ENCODE results near the gene R3HDM4.
"Not testable (repeated sequence)": the region's sequence is repeated elsewhere in the genome, so short reads cannot be mapped to it uniquely, and the experiment has no call there.

Gene R3HDM4

DNA sequence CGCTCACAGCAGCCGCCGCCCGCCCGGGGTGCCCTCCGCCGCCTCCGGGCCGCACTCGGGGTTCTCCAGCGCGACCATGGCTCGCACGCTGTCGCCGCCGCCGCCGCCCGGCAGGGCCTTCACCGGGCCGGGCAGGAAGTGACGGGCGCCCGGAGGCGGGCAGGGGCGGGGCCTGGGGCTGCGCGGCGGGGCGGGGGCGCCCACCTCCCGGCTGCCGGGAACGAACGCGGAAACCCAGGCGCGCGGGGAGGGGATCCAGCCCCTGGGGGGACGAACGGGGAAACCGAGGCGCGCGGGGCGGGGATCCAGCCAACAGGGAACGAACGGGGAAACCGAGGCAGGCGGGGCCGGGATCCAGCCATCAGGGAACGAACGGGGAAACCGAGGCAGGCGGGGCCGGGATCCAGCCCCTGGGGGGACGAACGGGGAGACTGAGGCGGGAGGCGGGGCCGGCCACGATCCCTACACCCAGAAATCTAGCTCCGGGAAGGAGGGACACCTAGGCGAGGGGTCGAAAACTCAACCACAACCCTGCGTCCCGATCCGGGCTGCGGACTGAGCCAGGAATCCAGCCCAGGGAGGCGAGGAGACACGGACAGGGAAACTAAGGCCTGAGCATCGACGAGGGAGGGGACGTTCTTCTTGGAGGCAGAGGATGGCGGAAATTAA, at the start of gene R3HDM4:
Gene R3HDM4 (minus strand): TSS at position 140 of the 669 bp plus-strand sequence. CDS start 62 bp downstream, at position 78.
- in situ Hi-C loops (cut with MboI; ENCODE audit: low pct_unique_long_range_greater_than_20kb, low sequenced_read_pairs): no loop called here
- DNase-seq: no peak

DNA sequence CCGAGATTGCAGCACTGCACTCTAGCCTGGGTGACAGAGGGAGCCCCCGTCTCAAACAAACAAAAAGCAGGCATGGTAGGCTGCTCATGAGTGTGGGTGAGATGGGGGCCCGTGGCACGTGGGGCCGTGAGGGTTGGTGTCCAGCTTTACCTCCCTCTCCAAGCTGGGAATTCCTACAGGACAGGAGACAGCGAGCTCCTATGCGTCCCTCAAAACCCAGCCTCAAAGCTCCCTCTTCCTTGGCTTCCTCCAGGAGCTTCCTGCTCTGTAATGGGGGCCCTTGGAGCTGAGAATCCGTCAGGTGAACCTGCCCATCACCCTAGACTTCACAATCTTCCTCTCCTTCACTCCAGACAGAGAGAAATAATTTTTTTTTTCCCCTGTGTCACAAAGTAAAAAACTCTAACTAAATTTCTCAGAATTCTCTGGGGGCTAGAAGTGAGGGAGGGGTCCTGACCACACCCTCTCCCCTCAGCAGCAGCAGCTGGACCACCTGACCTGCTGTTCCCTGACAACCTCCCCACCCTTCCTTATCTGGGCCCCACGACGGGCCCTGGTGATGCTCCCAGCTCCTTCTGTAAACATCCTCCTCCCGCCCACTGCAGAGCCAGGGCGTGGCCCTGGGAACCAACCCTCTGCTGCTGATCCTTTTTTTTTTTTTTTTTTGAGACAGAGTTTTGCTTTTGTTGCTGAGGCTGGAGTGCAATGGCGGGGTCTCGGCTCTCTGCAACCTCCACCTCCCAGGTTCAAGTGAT, 49.0 kb upstream of the R3HDM4 start:
- DNase-seq: no peak
- in situ Hi-C loops (cut with MboI; ENCODE audit: low pct_unique_long_range_greater_than_20kb, low sequenced_read_pairs): no loop called here

DNA sequence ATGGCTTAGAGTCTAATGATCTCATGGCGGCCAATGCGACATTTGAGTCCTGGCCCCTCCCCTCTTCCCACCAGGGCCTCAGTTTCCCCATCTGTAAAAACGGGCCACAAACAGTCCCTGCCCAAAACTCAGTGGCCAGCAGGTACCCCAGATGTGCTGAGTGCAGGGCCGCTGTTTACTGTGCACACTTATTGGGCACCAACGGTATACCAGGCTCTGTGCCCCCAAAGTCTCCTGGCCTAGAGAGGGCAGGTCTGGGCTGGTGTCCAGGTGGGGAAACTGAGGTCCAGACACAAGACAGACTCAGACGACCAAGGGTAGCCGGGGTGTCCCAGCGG, 47.6 kb upstream of the R3HDM4 start:
- no peak for DNase-seq
- in situ Hi-C loops (cut with MboI; ENCODE audit: low pct_unique_long_range_greater_than_20kb, low sequenced_read_pairs): no loop called here

DNA sequence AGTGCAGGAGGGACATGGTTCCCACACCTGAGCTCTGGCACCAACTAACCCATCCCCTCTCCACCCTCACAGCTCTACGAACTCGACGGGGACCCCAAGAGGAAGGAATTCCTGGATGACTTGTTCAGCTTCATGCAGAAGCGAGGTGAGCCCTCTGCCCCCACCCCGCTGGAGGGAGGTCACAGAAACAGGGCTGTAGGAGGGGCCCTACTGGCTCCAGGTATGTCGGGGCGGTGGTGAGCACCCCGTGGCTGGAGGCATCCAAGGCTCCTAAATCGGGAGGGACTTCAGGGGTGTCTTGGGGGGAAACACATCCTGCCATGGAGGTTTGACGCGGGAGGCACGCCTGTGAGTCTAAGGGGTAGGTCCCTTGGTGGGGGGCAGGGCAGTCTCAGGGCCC, 47.0 kb upstream of the R3HDM4 start:
- in situ Hi-C loops (cut with MboI; ENCODE audit: low pct_unique_long_range_greater_than_20kb, low sequenced_read_pairs): no loop called here
- DNase-seq: no peak

DNA sequence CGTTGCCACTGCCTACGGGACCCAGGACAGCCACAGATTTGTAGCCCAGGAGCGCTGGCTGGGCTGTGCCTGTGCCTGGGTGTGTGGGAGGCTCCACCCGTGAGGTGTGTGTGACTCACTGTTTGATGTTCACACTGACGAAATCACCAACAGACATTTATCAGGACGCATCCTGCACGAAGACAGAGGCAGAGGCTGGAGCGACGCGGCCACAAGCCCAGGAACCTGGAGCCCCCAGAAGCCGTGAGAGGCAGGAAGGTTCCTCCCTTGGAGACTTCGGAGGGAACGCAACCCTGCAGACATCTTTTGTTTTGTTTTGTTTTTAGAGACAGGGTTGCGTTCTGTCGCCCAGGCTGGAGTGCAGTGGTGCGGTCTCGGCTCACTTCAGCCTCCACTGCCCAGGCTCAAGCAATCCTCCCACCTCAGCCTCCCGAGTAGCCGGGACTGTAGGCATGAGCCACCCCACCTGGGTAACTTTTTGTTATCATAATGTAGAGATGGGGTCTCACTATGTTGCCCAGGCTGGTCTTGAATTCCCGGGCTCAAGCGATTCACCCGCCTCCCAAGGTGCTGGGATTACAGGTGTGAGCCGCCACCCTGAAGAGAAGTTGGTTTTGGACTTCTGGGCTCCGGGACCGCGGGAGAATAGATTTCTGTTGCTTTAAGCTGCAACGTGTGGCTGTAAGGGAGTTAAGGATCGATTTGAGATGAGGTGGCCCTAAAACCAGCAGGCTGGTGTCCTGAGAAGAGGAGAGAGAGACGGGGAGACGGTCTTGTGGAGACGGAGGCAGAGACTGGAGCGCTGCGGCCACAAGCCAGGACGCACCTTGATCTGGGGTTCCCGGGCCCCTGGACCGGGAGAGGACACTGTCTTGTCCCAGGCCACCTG, 46.2 kb upstream of the R3HDM4 start:
- DNase-seq: peak; percentile 30
- in situ Hi-C loops (cut with MboI; ENCODE audit: low pct_unique_long_range_greater_than_20kb, low sequenced_read_pairs): no loop called here

DNA sequence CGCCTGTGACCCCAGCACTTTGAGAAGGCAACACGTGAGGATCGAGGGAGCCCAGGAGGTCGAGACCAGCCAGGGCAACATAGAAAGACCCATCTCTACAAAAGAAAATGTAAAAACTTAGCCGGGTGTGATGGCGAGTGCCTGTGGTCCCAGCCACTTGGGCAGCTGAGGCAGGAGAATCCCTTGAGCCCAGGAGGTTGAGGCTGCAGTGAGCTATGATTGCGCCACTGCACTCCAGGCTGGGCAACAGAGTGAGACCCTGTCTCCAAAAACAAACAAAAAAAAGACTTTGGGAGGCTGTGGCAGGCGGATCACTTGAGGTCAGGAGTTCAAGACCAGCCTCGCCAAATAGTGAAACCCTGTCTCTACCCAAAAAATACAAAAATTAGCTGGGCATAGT, 44.6 kb upstream of the R3HDM4 start:
- in situ Hi-C loops (cut with MboI; ENCODE audit: low pct_unique_long_range_greater_than_20kb, low sequenced_read_pairs); DNase-seq: not testable (repeated sequence)

DNA sequence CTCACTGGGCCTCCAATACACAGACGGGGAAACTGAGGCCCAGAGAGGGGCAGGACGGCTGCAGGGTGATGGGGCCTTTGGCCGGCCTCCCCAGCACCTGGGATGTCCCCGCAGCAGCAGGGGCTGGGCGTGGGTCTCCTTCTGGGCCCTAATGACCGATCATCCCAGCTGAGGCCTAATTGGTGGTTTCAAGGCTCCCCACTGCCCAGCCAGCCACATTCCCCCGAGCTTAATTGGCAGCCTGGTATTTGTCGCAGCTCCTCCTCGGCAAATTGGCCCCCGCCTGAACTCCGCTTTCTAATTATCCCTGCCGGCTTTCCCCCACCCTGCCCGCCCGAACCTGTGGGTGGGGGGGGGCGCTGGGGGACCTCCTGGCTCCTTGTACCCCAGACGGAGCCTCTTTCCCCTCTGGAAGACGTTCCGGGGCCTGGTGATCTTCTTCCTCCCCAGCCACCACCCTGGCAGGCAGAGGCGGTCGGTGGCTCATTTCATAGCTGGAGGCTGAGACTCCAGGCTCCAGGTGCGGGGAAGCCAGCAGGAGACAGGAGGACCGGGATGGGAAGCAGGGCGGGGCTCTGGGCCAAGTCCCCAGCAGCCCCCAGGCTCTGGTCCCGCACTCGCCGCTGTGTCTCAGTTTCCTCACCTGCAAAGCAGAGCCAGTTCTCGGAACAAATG, 43.9 kb upstream of the R3HDM4 start:
- DNase-seq: no peak
- in situ Hi-C loops (cut with MboI; ENCODE audit: low pct_unique_long_range_greater_than_20kb, low sequenced_read_pairs): no loop called here

DNA sequence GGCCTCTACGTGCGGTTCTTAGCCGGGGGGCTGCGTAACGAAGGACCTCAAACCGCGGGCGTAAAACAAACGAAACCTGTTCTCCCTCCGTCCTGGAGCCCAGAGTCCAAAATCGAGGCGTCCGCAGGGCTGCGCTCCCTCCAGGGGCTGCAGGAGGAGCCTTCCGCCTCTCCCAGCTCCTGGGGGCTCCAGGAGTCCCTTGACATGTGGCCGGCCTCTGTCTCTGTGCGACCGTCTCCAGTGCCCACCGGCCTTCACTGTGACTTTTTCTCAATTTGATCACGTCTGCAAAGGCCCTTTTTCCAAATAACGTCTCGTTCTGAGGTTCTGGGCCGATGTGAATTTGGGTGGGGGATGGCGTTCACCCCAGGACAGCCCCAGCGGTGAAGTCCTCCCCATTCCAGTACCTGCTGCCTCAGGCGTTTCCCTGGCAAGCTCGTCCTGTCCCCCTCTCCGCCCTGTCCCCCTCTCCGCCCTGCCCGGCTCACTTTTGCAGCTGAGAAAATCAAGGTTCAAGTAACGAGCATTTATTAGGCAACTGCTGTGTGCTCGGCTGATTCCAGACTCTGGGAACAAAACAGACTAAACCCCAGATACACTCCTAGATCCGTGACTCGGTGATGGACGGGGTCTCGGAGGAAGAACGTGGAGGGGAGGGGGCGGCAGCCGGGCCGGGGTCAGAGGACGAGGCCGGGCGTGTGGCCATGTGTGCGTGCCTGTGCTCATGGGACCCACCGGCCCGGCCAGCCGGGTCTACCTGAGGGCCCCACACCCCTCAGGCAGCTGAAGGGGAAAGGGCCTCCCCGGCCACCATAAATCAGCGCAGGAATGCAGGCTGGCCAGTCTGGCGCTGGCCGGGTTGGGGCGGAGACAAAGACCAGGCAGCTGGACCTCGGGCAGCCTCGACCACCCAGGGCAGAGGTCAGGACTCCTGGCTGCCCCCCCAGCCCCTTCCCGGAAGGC, 43.1 kb upstream of the R3HDM4 start:
- in situ Hi-C loops (cut with MboI; ENCODE audit: low pct_unique_long_range_greater_than_20kb, low sequenced_read_pairs): no loop called here

DNA sequence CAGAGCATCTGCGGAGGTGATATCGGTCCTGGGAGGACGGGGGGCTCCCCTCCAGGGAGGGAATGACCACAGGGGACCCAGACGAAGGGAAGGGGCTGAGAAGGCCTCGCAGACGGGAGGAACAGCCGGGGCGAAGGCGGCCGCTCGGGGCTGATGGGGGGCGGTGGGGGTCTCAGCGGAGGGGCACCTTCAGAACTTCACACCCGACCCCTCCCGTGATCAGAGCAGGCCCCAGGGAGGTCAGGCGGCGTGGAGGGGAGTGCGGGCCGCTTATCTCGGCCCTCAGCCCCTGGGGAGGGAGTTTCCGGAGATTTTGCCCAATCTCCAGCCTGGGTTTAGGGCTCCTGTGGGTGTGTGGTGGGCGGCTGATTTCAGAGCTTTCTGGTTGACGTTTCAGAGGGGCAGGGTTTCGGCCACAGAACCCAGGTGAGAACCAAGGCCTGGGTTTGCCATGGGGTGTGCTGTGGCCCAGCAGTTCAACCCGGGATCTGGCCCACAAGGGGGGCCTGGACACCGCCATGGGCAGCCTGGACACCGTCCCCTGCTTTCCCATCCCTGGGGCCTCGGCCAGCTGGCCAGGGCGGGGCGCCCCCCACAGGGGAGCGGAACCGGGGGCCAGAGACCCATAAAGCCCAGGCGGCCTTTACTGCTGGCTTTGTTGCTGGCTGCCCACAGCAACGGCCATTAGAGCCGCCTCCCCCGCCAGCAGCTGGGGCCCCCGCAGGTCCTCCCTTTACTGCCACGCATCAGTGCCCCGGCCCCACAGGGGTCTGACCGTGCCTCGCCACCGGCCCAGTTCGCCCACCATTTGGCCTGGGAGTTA, 41.9 kb upstream of the R3HDM4 start:
- DNase-seq: no peak
- in situ Hi-C loops (cut with MboI; ENCODE audit: low pct_unique_long_range_greater_than_20kb, low sequenced_read_pairs): no loop called here

More for the DNA sequence above, 43.1 kb upstream of the R3HDM4 start:
- DNase-seq: no peak

DNA sequence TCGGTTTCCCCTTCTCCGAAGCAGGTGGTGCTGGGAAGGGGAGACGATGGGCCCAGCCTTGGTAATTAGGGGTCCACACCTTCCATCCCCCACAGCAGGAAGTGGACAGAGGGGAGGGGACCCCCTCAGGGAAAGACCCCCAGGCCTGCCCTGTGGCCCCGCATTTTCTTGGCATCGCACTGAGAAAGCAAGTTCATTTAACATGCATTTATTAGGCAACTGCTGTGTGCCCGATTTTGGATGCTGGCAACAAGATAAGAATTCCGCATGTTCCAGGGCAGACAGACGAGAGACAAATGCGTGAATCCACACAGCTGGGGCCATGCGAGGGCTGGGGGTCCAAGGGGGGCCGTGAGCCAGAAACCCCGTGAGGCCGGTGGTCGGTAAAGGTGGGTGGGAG, 41.3 kb upstream of the R3HDM4 start:
- no peak for DNase-seq
- in situ Hi-C loops (cut with MboI; ENCODE audit: low pct_unique_long_range_greater_than_20kb, low sequenced_read_pairs): no loop called here

DNA sequence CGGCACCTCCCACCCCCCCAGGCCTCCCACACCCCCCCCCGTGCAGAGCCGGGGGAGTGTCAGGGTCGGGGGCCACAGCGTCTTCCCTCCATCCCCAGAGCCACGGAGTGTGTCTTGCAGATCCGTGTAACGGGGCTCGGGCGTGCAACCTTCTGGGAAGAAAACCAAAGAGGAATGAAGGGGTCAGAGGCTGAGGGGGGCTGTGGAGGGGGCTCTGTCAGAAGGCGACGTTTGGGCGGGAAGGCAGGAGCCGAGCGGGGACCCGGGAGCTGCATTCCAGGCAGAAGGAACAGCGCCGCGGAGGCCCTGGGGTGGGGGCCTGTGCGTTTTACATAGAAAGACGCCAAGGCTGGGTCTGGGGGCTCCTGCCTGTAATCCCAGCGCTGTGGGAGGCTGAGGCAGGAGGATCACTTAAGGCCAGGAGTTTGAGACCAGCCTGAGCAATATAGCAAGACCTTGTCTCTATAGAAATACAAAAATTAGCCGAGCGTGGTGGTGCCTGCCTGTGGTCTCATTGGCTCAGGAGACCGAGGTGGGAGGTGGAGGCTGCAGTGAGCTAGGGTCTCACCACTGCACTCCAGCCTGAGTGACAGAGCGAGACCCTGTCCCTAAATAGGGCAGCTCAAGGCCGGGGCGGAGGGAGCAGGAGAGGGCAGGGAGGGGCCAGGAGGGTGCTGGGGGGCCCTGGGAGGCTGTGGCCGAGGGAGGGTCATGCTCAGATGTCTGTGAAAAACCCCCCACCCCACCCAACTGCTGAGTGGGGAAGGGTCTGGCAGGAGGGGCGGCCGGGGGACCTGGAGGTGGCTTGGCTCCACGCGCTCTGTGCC, 40.6 kb upstream of the R3HDM4 start:
- in situ Hi-C loops (cut with MboI; ENCODE audit: low pct_unique_long_range_greater_than_20kb, low sequenced_read_pairs): no loop called here
- no peak for DNase-seq

DNA sequence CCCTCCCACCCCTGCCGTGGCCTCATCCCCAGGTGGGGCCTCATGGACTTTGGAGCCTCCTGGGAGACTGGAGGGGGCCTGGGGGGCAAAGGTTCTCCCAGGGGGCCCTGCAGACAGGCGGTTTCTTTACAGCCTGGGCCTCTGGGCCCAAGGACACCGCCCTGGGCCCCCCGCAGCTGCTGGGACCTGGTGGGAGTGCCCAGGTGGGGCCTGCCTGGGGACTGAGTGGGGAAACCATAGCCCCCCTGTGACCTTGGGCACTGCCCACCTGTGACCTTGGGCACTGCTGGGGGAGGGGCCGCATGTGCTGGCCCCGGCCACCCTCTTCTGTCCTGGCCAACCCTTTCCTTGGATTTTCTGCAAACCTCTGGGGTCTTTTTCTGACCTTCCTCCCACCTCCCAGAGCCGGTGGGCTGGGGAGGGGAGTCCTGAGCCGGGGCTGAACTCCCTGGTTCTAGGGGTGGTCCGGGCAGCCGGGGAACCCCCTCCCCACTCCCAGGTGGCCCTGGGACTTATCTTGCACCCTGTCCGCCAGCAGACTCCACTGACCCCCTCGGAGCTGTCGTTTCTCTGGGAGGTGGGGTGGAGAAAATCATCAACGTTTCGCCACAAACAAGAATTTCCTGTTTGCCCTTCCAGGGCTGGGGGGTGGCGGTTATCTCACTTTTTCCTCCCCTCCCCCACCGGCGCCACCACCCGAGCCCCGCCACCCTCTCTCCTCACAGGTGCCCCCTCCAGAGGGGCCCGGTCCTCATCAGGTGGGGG, 39.8 kb upstream of the R3HDM4 start:
- no peak for DNase-seq
- in situ Hi-C loops (cut with MboI; ENCODE audit: low pct_unique_long_range_greater_than_20kb, low sequenced_read_pairs): no loop called here

DNA sequence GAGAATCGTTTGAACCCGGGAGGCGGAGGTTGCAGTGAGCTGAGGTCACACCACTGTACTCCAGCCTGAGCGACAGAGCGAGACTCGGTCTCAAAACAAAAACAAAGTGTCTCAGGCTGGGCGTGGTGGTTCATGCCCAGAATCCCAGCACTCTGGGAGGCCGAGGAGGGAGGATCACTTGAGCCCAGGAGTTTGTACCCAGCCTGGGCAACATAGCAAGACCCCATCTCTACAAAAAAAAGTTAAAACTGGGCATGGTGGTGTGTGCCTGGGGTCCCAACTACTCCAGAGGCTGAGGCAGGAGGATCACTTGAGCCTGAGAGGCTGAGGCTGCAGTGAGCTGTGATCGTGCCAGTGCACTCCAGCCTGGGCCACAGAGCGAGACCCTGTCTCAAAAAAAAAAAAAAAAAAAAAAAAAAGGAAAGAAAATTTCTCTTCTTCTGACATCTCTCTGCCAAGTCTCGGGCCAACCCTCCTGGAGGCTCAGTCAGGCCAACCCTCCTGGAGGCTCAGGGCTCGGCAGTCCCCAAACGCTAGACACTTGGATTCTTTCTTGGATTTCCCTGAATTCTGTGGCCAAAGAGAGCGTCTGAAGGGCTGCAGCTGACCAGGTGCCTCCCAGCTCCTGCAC, 39.1 kb upstream of the R3HDM4 start:
- in situ Hi-C loops (cut with MboI; ENCODE audit: low pct_unique_long_range_greater_than_20kb, low sequenced_read_pairs): no loop called here
- no peak for DNase-seq

DNA sequence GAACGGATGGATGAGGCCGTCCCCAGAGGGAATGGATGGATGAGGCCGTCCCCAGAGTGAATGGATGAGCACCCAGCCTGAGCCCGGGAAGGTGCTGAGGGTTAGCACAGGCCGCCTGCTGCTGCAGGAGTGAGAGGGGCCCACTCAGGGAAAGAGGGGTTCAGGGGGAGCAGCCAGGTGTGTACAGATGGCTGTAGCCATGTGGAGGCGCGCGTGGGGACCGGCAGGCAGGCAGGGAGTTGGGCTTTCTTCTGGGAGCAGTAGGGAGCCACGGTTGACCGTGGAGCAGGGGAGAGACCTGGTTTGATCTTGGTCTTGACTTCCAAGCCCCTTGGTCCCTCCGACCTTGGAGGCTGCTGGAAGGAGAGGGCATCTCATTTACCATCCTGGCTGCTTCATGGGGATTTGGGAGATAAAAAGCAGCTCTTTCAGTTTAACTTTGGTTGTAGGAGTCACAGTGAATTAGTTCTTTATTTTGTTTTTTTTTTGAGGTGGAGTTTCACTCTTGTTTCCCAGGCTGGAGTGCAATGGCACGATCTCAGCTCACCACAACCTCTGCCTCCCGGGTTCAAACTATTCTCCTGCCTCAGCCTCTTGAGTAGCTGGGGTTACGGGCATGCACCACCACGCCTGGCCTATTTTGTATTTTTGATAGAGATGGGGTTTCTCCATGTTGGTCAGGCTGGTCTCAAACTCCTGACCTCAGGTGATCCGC, 37.5 kb upstream of the R3HDM4 start:
- in situ Hi-C loops (cut with MboI; ENCODE audit: low pct_unique_long_range_greater_than_20kb, low sequenced_read_pairs): no loop called here
- DNase-seq: no peak

DNA sequence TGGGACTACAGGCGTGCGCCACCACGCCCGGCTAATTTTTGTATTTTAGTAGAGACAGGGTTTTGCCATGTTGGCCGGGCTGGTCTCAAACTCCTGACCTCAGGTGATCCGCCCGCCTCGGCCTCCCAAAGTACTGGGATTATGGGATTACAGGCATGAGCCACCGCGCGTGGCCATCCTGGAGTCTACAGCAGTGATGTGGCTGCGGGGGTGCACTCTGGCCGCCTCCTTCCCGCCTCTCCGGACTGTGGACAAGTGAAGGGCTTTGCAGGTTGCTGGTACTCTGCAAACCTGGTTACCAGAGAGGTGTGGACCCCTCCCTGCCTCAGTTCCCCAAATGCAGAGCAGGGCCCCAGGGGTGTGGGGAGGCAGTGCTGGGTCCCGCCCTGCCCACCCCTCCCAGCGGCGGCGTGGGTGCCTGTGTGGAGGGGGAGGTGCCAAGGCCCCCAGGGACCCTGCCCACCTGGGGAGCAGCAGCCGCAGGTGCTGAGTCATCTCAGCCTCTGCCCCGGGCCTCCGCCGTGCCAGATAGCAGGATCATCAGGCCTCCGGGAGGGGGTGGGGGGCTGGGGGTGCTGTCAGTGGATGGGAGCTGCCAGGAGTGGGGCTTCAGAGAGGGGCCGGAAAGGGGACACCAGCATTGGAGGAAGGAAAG, 36.0 kb upstream of the R3HDM4 start:
- no peak for DNase-seq
- in situ Hi-C loops (cut with MboI; ENCODE audit: low pct_unique_long_range_greater_than_20kb, low sequenced_read_pairs): no loop called here
